IPS DF 6.9 (cell line): ENCODE data around the gene SLC66A2.

Experiments
- DNase-seq: peaks from one replicate; pipeline ENCODE4 v3.0.0-alpha.2; 2013; ENCODE audit warnings: low read depth, low spot score
- H3K27ac ChIP-seq: one replicate; pipeline ENCODE4 v1.5.1; 2013; ENCODE audit warnings: low read length, control low read depth
- H3K27me3 ChIP-seq: 2 replicates; pipeline ENCODE4 v1.6.1; 2013; ENCODE audit warnings: mild to moderate bottlenecking, low read length; ENCODE audit not compliant: control insufficient read depth, insufficient read depth
- H3K36me3 ChIP-seq: 2 replicates; pipeline ENCODE4 v1.6.1; 2013; ENCODE audit warnings: low read length; ENCODE audit not compliant: control insufficient read depth, insufficient read depth
- H3K4me1 ChIP-seq: 2 replicates; pipeline ENCODE4 v1.6.1; 2013; ENCODE audit warnings: low read length; ENCODE audit not compliant: control insufficient read depth, insufficient read depth
- H3K4me3 ChIP-seq: 2 replicates; pipeline ENCODE4 v1.5.1; 2013; ENCODE audit warnings: mild to moderate bottlenecking, low read length
- H3K9me3 ChIP-seq: 2 replicates; pipeline ENCODE4 v1.6.1; 2013; ENCODE audit warnings: low read length, inconsistent platforms; ENCODE audit not compliant: control insufficient read depth, insufficient read depth
- WGBS: extraction: QIAGEN DNeasy Blood & Tissue Kit; methylation state at CpG from one replicate; pipeline ENCODE4 v1.1.7; 2013; ENCODE audit warnings: mixed read lengths, missing lambda C conversion rate; ENCODE audit not compliant: insufficient read length, insufficient coverage; 5-methylcytosine and 5-hydroxymethylcytosine counted together

Gene SLC66A2

GRCh38 chr18:79937103-79937860 lies 14.2 kb downstream of the SLC66A2 start:
- no CpG with 5 or more reads among the region's 25 CpGs for WGBS
- Histone ChIP-seq H3K4me1 (no peaks in the 10 kb centered on the region), H3K4me3 (no peak overlapping the region), H3K36me3 (no peaks in the 10 kb centered on the region), H3K9me3 (no peaks in the 10 kb centered on the region), H3K27ac (no peak overlapping the region), H3K27me3 (no peaks in the 10 kb centered on the region)
- DNase-seq = no peak

DNA sequence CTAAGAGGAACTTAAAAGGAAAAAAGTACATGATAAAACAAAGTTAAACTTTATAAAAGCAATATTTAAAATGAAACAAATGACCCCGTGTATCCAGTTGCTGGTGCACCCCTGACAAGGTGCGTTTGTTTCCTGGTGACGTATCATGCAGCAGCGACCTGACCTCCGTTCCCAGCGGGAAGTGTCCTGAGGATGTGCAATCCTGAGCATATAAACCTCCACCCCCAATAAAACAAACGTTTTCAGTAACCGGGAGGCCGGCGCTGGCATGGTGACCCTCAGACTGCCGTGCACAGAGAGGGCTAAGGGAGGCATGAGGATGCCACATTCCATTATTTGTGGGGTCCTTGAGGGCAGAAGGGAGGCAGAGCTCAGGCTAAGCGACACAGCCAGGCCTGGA lies 14.8 kb downstream of the SLC66A2 start:
- no peak overlapping the region for H3K4me3 ChIP-seq
- no peaks in the 10 kb centered on the region for H3K9me3 ChIP-seq
- no CpG with 5 or more reads among the region's 12 CpGs for WGBS
- no peaks in the 10 kb centered on the region for H3K36me3 ChIP-seq
- no peak for DNase-seq
- H3K27ac ChIP-seq = no peak overlapping the region
- no peaks in the 10 kb centered on the region for H3K27me3 ChIP-seq
- H3K4me1 ChIP-seq = no peaks in the 10 kb centered on the region

- H3K27me3 ChIP-seq = no peaks in the 10 kb centered on the region
- WGBS = no CpG with 5 or more reads among the region's 6 CpGs
- H3K27ac ChIP-seq = no peak overlapping the region
- DNase-seq = no peak
- H3K9me3 ChIP-seq = no peaks in the 10 kb centered on the region
- H3K4me1 ChIP-seq = no peaks in the 10 kb centered on the region
- no peaks in the 10 kb centered on the region for H3K36me3 ChIP-seq
- no peak overlapping the region for H3K4me3 ChIP-seq
These were observed 15.5 kb downstream of the SLC66A2 start for GRCh38 chr18:79935925-79936324.

GRCh38 chr18:79935499-79935898 lies 16.0 kb downstream of the SLC66A2 start:
- Histone ChIP-seq H3K9me3 (no peaks in the 10 kb centered on the region), H3K36me3 (no peaks in the 10 kb centered on the region), H3K27me3 (no peaks in the 10 kb centered on the region), H3K4me1 (no peaks in the 10 kb centered on the region), H3K27ac (no peak overlapping the region), H3K4me3 (no peak overlapping the region)
- no CpG with 5 or more reads among the region's 3 CpGs for WGBS
- DNase-seq = no peak

- DNase-seq = no peak
- Histone ChIP-seq H3K36me3 (no peaks in the 10 kb centered on the region), H3K27ac (no peak overlapping the region), H3K9me3 (no peaks in the 10 kb centered on the region), H3K27me3 (no peaks in the 10 kb centered on the region), H3K4me1 (no peaks in the 10 kb centered on the region), H3K4me3 (no peak overlapping the region)
- no CpG with 5 or more reads among the region's 5 CpGs for WGBS
These were observed 16.4 kb downstream of the SLC66A2 start for GRCh38 chr18:79935098-79935480.

- no CpG with 5 or more reads among the region's 8 CpGs for WGBS
- Histone ChIP-seq H3K27me3 (no peaks in the 10 kb centered on the region), H3K36me3 (no peaks in the 10 kb centered on the region), H3K27ac (no peak overlapping the region), H3K9me3 (no peaks in the 10 kb centered on the region), H3K4me1 (no peaks in the 10 kb centered on the region), H3K4me3 (no peak overlapping the region)
- DNase-seq = no peak
These were observed 16.9 kb downstream of the SLC66A2 start for GRCh38 chr18:79934311-79935097.

- Histone ChIP-seq H3K9me3 (no peaks in the 10 kb centered on the region), H3K36me3 (no peaks in the 10 kb centered on the region), H3K4me3 (no peak overlapping the region), H3K27me3 (no peaks in the 10 kb centered on the region), H3K4me1 (no peaks in the 10 kb centered on the region), H3K27ac (no peak overlapping the region)
- no CpG with 5 or more reads among the region's 10 CpGs for WGBS
- no peak for DNase-seq
These were observed 17.7 kb downstream of the SLC66A2 start for GRCh38 chr18:79933765-79934164.

GRCh38 chr18:79932907-79933306 lies 18.5 kb downstream of the SLC66A2 start:
- H3K9me3 ChIP-seq = no peaks in the 10 kb centered on the region
- H3K4me3 ChIP-seq = no peak overlapping the region
- H3K36me3 ChIP-seq = no peaks in the 10 kb centered on the region
- H3K27me3 ChIP-seq = no peaks in the 10 kb centered on the region
- no peaks in the 10 kb centered on the region for H3K4me1 ChIP-seq
- no peak overlapping the region for H3K27ac ChIP-seq
- no CpG with 5 or more reads among the region's 3 CpGs for WGBS
- DNase-seq = no peak

GRCh38 chr18:79931475-79931874 lies 20.0 kb downstream of the SLC66A2 start:
- Histone ChIP-seq H3K9me3 (no peaks in the 10 kb centered on the region), H3K4me1 (no peaks in the 10 kb centered on the region), H3K36me3 (no peaks in the 10 kb centered on the region), H3K27me3 (no peaks in the 10 kb centered on the region), H3K4me3 (no peak overlapping the region), H3K27ac (no peak overlapping the region)
- WGBS = no CpG with 5 or more reads among the region's 2 CpGs
- no peak for DNase-seq

DNA sequence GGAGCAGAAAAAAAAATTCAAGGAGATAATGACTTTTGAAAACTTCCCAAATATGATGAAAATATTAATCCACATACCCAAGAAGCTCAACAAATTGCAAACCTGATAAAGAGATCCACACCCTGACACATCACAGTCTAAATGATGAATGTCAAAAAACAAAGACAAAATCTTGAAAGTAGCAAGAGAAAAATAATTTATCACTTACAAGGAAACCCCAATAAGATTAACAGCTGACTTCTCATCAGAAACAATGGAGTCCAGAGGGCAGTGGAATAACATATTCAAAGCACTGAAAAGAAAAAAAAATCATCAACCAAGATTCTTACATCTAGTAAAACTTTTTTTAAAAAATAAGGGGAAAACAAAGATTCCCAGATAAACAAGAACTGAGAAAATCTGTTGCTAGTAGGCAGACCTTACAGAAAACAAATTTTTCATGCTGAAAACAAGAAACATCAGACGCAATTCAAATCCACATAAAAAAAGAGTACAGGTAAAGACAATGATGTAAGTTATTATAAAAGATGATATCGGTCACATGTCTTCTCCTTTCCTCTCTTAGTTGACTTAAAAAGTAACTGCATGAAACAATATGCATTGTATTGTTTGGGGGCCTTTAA lies 21.3 kb downstream of the SLC66A2 start:
- Histone ChIP-seq H3K36me3 (no peaks in the 10 kb centered on the region), H3K4me3 (no peak overlapping the region), H3K27me3 (no peaks in the 10 kb centered on the region), H3K9me3 (no peaks in the 10 kb centered on the region), H3K27ac (no peak overlapping the region), H3K4me1 (0 out of 2 replicates have a peak, but pooled peaks cover 2% of the 10 kb centered on the region)
- WGBS = no CpG with 5 or more reads among the region's 2 CpGs
- no peak for DNase-seq
